Neural cell (in vitro differentiated cells): Measurements from ENCODE around the gene ADAR. TPM values are rescaled to one million over a fixed set of nuclear protein-coding genes. Genes with fewer than 3 reads are reported as not detected.

Source experiments
- H2AFZ ChIP-seq: fragments of 200-600, 300-800 bp; sonication (generic), shearing (Covaris generic); 2 replicates; pipeline ENCODE4 v1.6.0; 2014; ENCODE audit warnings: low read depth, mild to moderate bottlenecking, antibody characterized with exemption, low read length, moderate library complexity
- H3F3A ChIP-seq: fragments of 200-600 bp; shearing (Covaris generic); 2 replicates; pipeline ENCODE4 v1.6.1; 2016; ENCODE audit warnings: mild to moderate bottlenecking, moderate library complexity, mixed read lengths, antibody characterized with exemption, low read length; ENCODE audit not compliant: insufficient read depth, poor library complexity, severe bottlenecking
- H3K27ac ChIP-seq: fragments of 200-600, 300-800 bp; sonication (generic), shearing (Covaris generic); 2 replicates; pipeline ENCODE4 v1.5.1; 2014; ENCODE audit warnings: mild to moderate bottlenecking, low read length, moderate library complexity
- H3K27me3 ChIP-seq: fragments of 300-800, 200-600 bp; sonication (generic), shearing (Covaris generic); 2 replicates; pipeline ENCODE4 v1.6.0; 2014; ENCODE audit warnings: mild to moderate bottlenecking, low read depth, low read length, moderate library complexity; ENCODE audit not compliant: insufficient read depth
- H3K36me3 ChIP-seq: fragments of 300-800, 200-600 bp; sonication (generic), shearing (Covaris generic); 2 replicates; pipeline ENCODE4 v1.5.1; 2014; ENCODE audit warnings: mild to moderate bottlenecking, antibody characterized with exemption, low read length, moderate library complexity; ENCODE audit not compliant: insufficient read depth
- H3K4me2 ChIP-seq: fragments of 300-800, 200-600 bp; sonication (generic), shearing (Covaris generic); 2 replicates; pipeline ENCODE4 v1.6.0; 2014; ENCODE audit warnings: mild to moderate bottlenecking, low read length
- H3K4me3 ChIP-seq: fragments of 300-800, 200-600 bp; sonication (generic), shearing (Covaris generic); 2 replicates; pipeline ENCODE4 v1.5.1; 2014; ENCODE audit warnings: mild to moderate bottlenecking, low read length, moderate library complexity
- H3K79me2 ChIP-seq: fragments of 200-600 bp; shearing (Covaris generic); replicated peaks from 2 replicates; pipeline ENCODE4 v1.6.0; 2014; ENCODE audit warnings: mild to moderate bottlenecking, low read length, moderate library complexity; ENCODE audit not compliant: insufficient read depth
- H3K9ac ChIP-seq: fragments of 300-800, 200-600 bp; sonication (generic), shearing (Covaris generic); 2 replicates; pipeline ENCODE4 v1.6.1; 2016; ENCODE audit warnings: mild to moderate bottlenecking, low read length, mixed read lengths
- H3K9me2 ChIP-seq: fragments of 200-600 bp; shearing (Covaris generic); 2 replicates; pipeline ENCODE4 v1.6.1; 2016; ENCODE audit warnings: mild to moderate bottlenecking, low read length, mixed read lengths; ENCODE audit not compliant: insufficient read depth
- H3K9me3 ChIP-seq: fragments of 200-600, 300-800 bp; sonication (generic), shearing (Covaris generic); 2 replicates; pipeline ENCODE4 v1.6.1; 2016; ENCODE audit warnings: mild to moderate bottlenecking, mixed run types, low read length, moderate library complexity, mixed read lengths
- H4K20me1 ChIP-seq: fragments of 200-600 bp; shearing (Covaris generic); 2 replicates; pipeline ENCODE4 v1.6.1; 2016; ENCODE audit warnings: mild to moderate bottlenecking, mixed run types; ENCODE audit not compliant: insufficient read depth
- CTCF ChIP-seq: fragments of 450-650 bp; IDR thresholded peaks from 2 replicates; pipeline ENCODE4 v1.5.1; 2014; ENCODE audit warnings: antibody characterized with exemption, mild to moderate bottlenecking, moderate library complexity; ENCODE audit not compliant: poor library complexity, severe bottlenecking
- EP300 ChIP-seq: fragments of 450-650 bp; conservative IDR thresholded peaks from 2 replicates; pipeline ENCODE4 v1.6.1; 2014; ENCODE audit warnings: antibody characterized with exemption, mild to moderate bottlenecking, moderate library complexity; ENCODE audit not compliant: poor library complexity, severe bottlenecking
- EZH2 ChIP-seq: fragments of 200-600, 300-800 bp; shearing (Covaris generic), sonication (generic); IDR thresholded peaks from 2 replicates; pipeline ENCODE4 v1.6.1; 2014; ENCODE audit warnings: antibody characterized with exemption, low read length, borderline replicate concordance, mild to moderate bottlenecking; ENCODE audit not compliant: insufficient read depth, poor library complexity, severe bottlenecking
- MXI1 ChIP-seq: fragments of 450-650 bp; conservative IDR thresholded peaks from 2 replicates; pipeline ENCODE4 v1.6.1; 2014; ENCODE audit warnings: antibody characterized with exemption, mild to moderate bottlenecking; ENCODE audit not compliant: poor library complexity, severe bottlenecking
- POLR2AphosphoS5 ChIP-seq: IDR thresholded peaks from 2 replicates; pipeline ENCODE4 v1.6.1; 2012
- RAD21 ChIP-seq: fragments of 450-650 bp; conservative IDR thresholded peaks from 2 replicates; pipeline ENCODE4 v1.6.1; 2014; ENCODE audit warnings: antibody characterized with exemption, mild to moderate bottlenecking, moderate library complexity
- REST ChIP-seq: IDR thresholded peaks from 2 replicates; pipeline ENCODE4 v1.6.1; 2012; ENCODE audit warnings: borderline replicate concordance
- SMC3 ChIP-seq: fragments of 450-650 bp; conservative IDR thresholded peaks from 2 replicates; pipeline ENCODE4 v1.6.1; 2014; ENCODE audit warnings: antibody characterized with exemption, mild to moderate bottlenecking, moderate library complexity; ENCODE audit not compliant: poor library complexity
- TAF1 ChIP-seq: IDR thresholded peaks from 2 replicates; pipeline ENCODE4 v1.6.1; 2012; ENCODE audit warnings: low read depth
- polyA plus RNA-seq: library from polyadenylated mRNA; depleted of rRNA; stranded (reverse); fragments of >200 nt; gene quantifications from 2 replicates; pipeline ENCODE4 v1.2.3, GENCODE V29; 2014

ADAR gene
- polyA plus RNA-seq, 1 donor from 2014 or later, result 51.4 TPM

- TF ChIP-seq RAD21 (no peak), TAF1 (no peak)
Measured at GRCh38 chr1:154595621-154596020, 12.4 kb downstream of the ADAR start (continued).

GRCh38 chr1:154594811-154595210, 13.2 kb downstream of the ADAR start:
- H3K9me2 ChIP-seq, result no peaks in the 10 kb centered on the region
- H3K4me3 ChIP-seq, result no peak overlapping the region
- no peak overlapping the region for H3K4me2 ChIP-seq
- H3K9ac ChIP-seq, result no peak overlapping the region
- no peaks in the 10 kb centered on the region for H3K79me2 ChIP-seq
- no peak overlapping the region for H2AFZ ChIP-seq
- no peaks in the 10 kb centered on the region for H3F3A ChIP-seq
- no peaks in the 10 kb centered on the region for H3K27me3 ChIP-seq
- H4K20me1 ChIP-seq, result no peaks in the 10 kb centered on the region
- TF ChIP-seq TAF1 (no peak), RAD21 (no peak), EP300 (no peak), CTCF (no peak), MXI1 (no peak), SMC3 (no peak), POLR2AphosphoS5 (no peak), EZH2 (no peak), REST (no peak)
- no peaks in the 10 kb centered on the region for H3K9me3 ChIP-seq
- no peak overlapping the region for H3K27ac ChIP-seq
- peaks cover 6% of the 10 kb centered on the region for H3K36me3 ChIP-seq

GRCh38 chr1:154593390-154593789, 14.6 kb downstream of the ADAR start:
- no peak for TF ChIP-seq CTCF
- no peak for TF ChIP-seq RAD21
- TF ChIP-seq MXI1, result no peak
- TF ChIP-seq REST, result no peak
- no peak for TF ChIP-seq EZH2
- no peak for TF ChIP-seq TAF1
- TF ChIP-seq EP300, result no peak
- TF ChIP-seq POLR2AphosphoS5, result no peak
- TF ChIP-seq SMC3, result no peak
- no peaks in the 10 kb centered on the region for H3K9me2 ChIP-seq
- H3K9me3 ChIP-seq, result no peaks in the 10 kb centered on the region
- no peak overlapping the region for H3K9ac ChIP-seq
- peaks cover 6% of the 10 kb centered on the region for H3K36me3 ChIP-seq
- no peak overlapping the region for H3K27ac ChIP-seq
- no peaks in the 10 kb centered on the region for H3K79me2 ChIP-seq
- H3K4me3 ChIP-seq, result no peak overlapping the region
- H2AFZ ChIP-seq, result no peak overlapping the region
- H3K4me2 ChIP-seq, result no peak overlapping the region
- no peaks in the 10 kb centered on the region for H4K20me1 ChIP-seq
- no peaks in the 10 kb centered on the region for H3F3A ChIP-seq
- H3K27me3 ChIP-seq, result no peaks in the 10 kb centered on the region
